ENCODE results near the gene CDH15. TPM values are rescaled to one million over a fixed set of nuclear protein-coding genes. Genes with fewer than 3 reads are reported as not detected.

Gene CDH15
- total and polyA plus RNA-seq, 7 experiments from 2014 or later, result not detected

Other genes starting within 250 kb of the CDH15 start
- gene CBFA2T3, start 194.5 kb upstream of the CDH15 start, total RNA-seq, result 10 to 100 TPM in 1 of 5 experiments, 1 to 10 TPM in 1, under 1 TPM in 2, not detected in 1; 0.14 to 25.2 (median 3.2) TPM
- gene CBFA2T3, start 194.5 kb upstream of the CDH15 start, polyA plus RNA-seq, result under 1 TPM; 0.17 to 0.26 TPM
- gene ACSF3, start 77.9 kb upstream of the CDH15 start, total RNA-seq, result 10 to 100 TPM; 61.9 to 84.1 (median 74.3) TPM
- 10 to 100 TPM; 26.2 to 45.7 TPM for gene ACSF3, start 77.9 kb upstream of the CDH15 start, polyA plus RNA-seq
- 1 to 10 TPM; 1.1 to 4.4 (median 2.8) TPM for gene SLC22A31, start 28.8 kb downstream of the CDH15 start, total RNA-seq
- under 1 TPM; 0.33 to 0.55 TPM for gene SLC22A31, start 28.8 kb downstream of the CDH15 start, polyA plus RNA-seq
- gene ZNF778, start 46.0 kb downstream of the CDH15 start, total RNA-seq, result 10 to 100 TPM in 2 of 5 experiments, 1 to 10 TPM in 3; 6.0 to 13.5 (median 6.5) TPM
- gene ZNF778, start 46.0 kb downstream of the CDH15 start, polyA plus RNA-seq, result 1 to 10 TPM; 4.0 to 6.8 TPM